Measurements from ENCODE around the gene SLC6A15.

GRCh38 chr12:84813780-84814663 lies 98.6 kb downstream of the SLC6A15 start:
- no peak for TF ChIP-seq CTCF (conservative IDR thresholded peaks at IDR 0.05; ENCODE audit: low read depth, low read length)
- no peak for TF ChIP-seq EZH2 (IDR thresholded peaks at IDR 0.05; ENCODE audit: borderline replicate concordance, low read depth, low read length, poor library complexity, severe bottlenecking)
